HCT116 (cell line): ENCODE results near the gene EYA3.

Experiments used
- CBX3 ChIP-seq: IDR thresholded peaks from 2 replicates; pipeline ENCODE4 v1.6.1; 2012; ENCODE audit warnings: low read depth
- CEBPB ChIP-seq: IDR thresholded peaks from 2 replicates; pipeline ENCODE4 v1.6.1; 2012; ENCODE audit warnings: low read depth
- EGR1 ChIP-seq: IDR thresholded peaks from 2 replicates; pipeline ENCODE4 v1.6.1; 2012; ENCODE audit warnings: low read depth
- ELF1 ChIP-seq: IDR thresholded peaks from 2 replicates; pipeline ENCODE4 v1.6.1; 2012; ENCODE audit warnings: low read depth, borderline replicate concordance
- EZH2 ChIP-seq: fragments of 200-600 bp; sonication (generic); IDR thresholded peaks from 2 replicates; pipeline ENCODE4 v1.6.1; 2017; ENCODE audit warnings: antibody characterized with exemption, mixed run types
- POLR2A ChIP-seq: IDR thresholded peaks from 2 replicates; pipeline ENCODE4 v1.7.0; 2011; ENCODE audit warnings: borderline replicate concordance; ENCODE audit not compliant: insufficient read depth, insufficient read length; ENCODE audit errors: extremely low read depth
- POLR2AphosphoS5 ChIP-seq: IDR thresholded peaks from 2 replicates; pipeline ENCODE4 v1.6.1; 2011; ENCODE audit warnings: mild to moderate bottlenecking, low read depth, low read length, moderate library complexity
- YY1 ChIP-seq: IDR thresholded peaks from 2 replicates; pipeline ENCODE4 v1.6.1; 2011; ENCODE audit warnings: low read length, low read depth, moderate library complexity, mild to moderate bottlenecking; ENCODE audit not compliant: insufficient replicate concordance; ENCODE audit errors: extremely low read depth
- TF ChIP-seq, protein P1 (sequence below), 3 experiments: fragments of 200-600 bp in 1 of 3; sonication (generic) in 1 of 3; IDR thresholded peaks in 2 of 3; conservative IDR thresholded peaks in 1 of 3; 2 replicates each; pipeline ENCODE4 v1.5.1; 2012 to 2017; ENCODE audit warnings: low read depth in 2 of 3, low read length in 2 of 3, antibody characterized with exemption in 1 of 3, borderline replicate concordance in 1 of 3, control low read depth in 1 of 3, mild to moderate bottlenecking in 1 of 3, mixed read lengths in 1 of 3, mixed run types in 1 of 3, moderate library complexity in 1 of 3; ENCODE audit not compliant: insufficient read depth in 1 of 3
- TF ChIP-seq, protein P2 (sequence below): IDR thresholded peaks from 2 replicates; pipeline ENCODE4 v1.6.1; 2012
- TF ChIP-seq, protein P3 (sequence below): IDR thresholded peaks from 2 replicates; pipeline ENCODE4 v1.6.1; 2012; ENCODE audit warnings: low read depth
- TF ChIP-seq, protein P4 (sequence below): IDR thresholded peaks from 2 replicates; pipeline ENCODE4 v1.6.1; 2011; ENCODE audit warnings: mild to moderate bottlenecking, low read length, moderate library complexity; ENCODE audit not compliant: insufficient replicate concordance; ENCODE audit errors: extremely low read depth

DNA sequence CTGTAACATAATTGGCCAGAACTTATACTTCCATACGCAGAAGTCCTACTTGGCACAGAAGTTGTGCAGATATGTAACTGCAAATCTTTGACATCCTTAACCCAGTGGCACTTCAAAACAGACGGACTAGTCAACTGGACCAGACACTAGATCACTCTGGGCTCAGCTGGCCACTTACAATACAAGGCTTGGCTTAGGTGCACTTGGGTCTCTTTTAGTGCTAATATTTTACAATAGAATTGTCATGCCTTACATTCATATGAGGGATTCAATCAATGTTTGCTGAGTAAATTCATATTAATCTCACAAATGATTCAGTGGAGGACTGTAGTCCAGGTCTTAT, 108.6 kb downstream of the EYA3 start:
- TF ChIP-seq, protein P1, sequence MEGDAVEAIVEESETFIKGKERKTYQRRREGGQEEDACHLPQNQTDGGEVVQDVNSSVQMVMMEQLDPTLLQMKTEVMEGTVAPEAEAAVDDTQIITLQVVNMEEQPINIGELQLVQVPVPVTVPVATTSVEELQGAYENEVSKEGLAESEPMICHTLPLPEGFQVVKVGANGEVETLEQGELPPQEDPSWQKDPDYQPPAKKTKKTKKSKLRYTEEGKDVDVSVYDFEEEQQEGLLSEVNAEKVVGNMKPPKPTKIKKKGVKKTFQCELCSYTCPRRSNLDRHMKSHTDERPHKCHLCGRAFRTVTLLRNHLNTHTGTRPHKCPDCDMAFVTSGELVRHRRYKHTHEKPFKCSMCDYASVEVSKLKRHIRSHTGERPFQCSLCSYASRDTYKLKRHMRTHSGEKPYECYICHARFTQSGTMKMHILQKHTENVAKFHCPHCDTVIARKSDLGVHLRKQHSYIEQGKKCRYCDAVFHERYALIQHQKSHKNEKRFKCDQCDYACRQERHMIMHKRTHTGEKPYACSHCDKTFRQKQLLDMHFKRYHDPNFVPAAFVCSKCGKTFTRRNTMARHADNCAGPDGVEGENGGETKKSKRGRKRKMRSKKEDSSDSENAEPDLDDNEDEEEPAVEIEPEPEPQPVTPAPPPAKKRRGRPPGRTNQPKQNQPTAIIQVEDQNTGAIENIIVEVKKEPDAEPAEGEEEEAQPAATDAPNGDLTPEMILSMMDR (IDR thresholded peaks at IDR 0.05 in 2 of 3, conservative IDR thresholded peaks at IDR 0.05 in 1 of 3; ENCODE audit: borderline replicate concordance in 1 of 3, insufficient read depth in 1 of 3, low read depth in 2 of 3, low read length in 2 of 3): no peak
- TF ChIP-seq ELF1 (no peak), POLR2A (no peak), POLR2AphosphoS5 (no peak), YY1 (no peak), EZH2 (no peak), EGR1 (no peak), CBX3 (no peak), CEBPB (no peak)
- TF ChIP-seq, protein P2, sequence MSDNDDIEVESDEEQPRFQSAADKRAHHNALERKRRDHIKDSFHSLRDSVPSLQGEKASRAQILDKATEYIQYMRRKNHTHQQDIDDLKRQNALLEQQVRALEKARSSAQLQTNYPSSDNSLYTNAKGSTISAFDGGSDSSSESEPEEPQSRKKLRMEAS: no peak
- TF ChIP-seq, protein P3, sequence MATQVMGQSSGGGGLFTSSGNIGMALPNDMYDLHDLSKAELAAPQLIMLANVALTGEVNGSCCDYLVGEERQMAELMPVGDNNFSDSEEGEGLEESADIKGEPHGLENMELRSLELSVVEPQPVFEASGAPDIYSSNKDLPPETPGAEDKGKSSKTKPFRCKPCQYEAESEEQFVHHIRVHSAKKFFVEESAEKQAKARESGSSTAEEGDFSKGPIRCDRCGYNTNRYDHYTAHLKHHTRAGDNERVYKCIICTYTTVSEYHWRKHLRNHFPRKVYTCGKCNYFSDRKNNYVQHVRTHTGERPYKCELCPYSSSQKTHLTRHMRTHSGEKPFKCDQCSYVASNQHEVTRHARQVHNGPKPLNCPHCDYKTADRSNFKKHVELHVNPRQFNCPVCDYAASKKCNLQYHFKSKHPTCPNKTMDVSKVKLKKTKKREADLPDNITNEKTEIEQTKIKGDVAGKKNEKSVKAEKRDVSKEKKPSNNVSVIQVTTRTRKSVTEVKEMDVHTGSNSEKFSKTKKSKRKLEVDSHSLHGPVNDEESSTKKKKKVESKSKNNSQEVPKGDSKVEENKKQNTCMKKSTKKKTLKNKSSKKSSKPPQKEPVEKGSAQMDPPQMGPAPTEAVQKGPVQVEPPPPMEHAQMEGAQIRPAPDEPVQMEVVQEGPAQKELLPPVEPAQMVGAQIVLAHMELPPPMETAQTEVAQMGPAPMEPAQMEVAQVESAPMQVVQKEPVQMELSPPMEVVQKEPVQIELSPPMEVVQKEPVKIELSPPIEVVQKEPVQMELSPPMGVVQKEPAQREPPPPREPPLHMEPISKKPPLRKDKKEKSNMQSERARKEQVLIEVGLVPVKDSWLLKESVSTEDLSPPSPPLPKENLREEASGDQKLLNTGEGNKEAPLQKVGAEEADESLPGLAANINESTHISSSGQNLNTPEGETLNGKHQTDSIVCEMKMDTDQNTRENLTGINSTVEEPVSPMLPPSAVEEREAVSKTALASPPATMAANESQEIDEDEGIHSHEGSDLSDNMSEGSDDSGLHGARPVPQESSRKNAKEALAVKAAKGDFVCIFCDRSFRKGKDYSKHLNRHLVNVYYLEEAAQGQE: no peak
- TF ChIP-seq, protein P4, sequence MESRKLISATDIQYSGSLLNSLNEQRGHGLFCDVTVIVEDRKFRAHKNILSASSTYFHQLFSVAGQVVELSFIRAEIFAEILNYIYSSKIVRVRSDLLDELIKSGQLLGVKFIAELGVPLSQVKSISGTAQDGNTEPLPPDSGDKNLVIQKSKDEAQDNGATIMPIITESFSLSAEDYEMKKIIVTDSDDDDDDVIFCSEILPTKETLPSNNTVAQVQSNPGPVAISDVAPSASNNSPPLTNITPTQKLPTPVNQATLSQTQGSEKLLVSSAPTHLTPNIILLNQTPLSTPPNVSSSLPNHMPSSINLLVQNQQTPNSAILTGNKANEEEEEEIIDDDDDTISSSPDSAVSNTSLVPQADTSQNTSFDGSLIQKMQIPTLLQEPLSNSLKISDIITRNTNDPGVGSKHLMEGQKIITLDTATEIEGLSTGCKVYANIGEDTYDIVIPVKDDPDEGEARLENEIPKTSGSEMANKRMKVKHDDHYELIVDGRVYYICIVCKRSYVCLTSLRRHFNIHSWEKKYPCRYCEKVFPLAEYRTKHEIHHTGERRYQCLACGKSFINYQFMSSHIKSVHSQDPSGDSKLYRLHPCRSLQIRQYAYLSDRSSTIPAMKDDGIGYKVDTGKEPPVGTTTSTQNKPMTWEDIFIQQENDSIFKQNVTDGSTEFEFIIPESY: no peak
